DMS153 treated with DMSO at 0.1 percent for 48 hours (cell line): ENCODE data around the gene C20orf144.

Experiments
- DNase-seq: peaks from one replicate; lab custom pipeline; 2025; ENCODE audit not compliant: unreplicated experiment; lab: John Stamatoyannopoulos, UW

The C20orf144 gene

DNA sequence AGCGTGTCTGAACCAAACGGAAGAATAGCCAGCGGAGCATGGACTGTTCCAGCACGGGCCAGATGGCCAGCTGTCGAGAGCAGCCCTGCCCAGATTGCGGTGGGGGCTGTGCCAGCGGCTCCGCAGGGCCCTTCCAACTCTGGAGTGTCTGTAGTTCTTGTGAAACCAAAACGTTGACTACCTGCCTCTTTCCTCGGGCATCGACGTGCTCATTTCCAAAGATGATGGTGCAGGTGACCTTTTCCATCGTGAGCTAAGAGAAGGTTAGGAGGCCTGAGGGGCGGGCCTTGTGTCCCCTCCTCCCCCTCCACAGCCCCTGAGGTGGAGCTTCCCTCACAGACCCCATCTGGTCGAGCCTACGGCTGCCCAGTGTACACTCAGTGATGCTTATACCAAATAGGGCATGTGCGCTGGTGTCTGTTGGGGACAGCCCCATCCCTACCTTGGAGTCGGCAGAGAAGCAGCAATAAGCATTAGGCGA, 12.9 kb upstream of the C20orf144 start:
- peak; percentile 34 for DNase-seq

DNA sequence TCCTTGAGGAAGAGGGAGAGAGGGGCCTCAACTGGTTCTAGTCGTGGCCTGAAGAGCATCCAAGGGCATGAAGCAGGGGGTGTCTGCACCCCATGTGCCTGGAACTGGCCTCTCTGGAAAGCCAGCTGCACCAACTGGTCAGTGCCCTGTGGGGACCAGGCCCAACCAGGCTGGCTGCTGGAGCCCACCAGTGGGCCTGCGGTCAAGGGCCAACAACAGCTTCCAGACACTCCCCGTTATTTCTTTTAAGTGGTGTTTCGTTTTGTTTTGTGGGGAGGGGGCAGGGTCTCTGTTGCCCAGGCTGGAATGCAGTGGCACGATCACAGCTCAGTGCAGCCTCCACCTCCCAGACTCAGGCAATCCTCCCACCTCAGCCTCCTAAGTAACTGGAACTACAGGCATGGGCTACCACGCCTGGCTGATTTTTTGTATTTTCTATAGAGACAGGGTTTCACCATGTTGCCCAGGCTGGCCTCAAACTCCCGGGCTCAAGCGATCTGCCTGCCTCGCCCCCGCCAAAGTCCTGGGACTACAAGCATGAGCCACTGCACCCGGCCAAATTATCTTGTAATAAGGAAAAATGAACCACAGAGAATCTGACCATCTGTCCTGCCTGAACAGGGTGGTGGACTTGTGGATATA, 11.9 kb upstream of the C20orf144 start:
- DNase-seq = no peak

DNA sequence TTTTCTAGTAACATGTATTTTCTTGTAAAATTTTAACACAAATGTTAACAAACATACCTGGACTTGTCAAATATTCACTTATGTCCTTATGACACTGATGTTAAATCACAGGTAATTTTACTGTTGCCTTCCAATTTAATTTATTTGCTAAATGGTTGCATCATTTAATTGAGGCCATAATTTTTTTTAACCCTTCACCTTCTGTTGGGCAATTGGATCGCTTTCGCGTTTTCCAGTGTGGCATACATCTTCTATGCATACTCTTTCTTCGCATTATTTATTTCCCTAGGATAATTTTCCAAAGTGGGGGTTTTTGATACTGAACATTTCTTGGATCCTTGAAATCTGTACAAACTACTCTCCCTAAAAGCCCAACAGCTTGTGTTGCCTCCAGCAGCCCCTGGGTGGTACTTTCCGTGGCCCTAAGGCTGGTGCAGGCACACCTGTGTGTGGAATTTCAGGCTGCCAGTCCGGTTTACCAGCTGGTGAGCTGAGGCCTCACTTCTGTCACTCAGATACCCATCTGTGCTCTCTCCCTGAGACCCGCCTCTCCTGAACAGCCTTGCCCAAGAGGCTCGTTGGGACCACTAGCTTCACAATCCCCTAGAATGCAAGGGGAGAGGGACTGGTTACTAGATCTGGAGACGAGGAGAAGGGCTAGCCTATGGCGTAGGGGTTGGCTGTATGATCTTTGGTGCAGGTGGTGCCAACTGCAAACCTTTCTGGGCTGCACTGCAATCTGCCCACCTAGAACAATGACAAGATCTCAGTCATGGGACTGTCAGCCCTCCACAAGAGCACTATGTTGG, 11.2 kb upstream of the C20orf144 start:
- DNase-seq = peak; percentile 47

DNA sequence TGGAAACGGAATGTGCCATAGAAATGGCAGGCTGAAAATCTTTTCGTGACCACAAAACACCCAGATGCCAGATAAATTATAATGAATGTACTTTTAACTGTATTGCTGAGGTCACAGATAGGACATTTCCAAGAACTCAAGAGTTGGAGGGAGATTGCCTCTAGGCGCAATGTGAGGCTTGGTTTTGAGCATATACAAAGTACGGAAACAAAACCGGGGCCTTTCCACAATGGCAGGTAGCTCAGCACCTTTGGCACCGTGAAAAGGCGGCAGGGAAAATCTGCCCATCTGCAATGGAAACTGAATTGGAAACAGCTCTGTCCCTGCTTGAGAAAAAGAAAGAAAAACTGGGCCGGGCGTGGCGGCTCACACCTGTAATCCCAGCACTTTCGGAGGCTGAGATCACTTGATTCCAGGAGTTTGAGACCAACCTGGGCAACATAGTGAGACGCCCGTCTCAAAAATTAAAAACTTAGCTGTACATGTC, 10.5 kb upstream of the C20orf144 start:
- DNase-seq = peak; percentile 26

DNA sequence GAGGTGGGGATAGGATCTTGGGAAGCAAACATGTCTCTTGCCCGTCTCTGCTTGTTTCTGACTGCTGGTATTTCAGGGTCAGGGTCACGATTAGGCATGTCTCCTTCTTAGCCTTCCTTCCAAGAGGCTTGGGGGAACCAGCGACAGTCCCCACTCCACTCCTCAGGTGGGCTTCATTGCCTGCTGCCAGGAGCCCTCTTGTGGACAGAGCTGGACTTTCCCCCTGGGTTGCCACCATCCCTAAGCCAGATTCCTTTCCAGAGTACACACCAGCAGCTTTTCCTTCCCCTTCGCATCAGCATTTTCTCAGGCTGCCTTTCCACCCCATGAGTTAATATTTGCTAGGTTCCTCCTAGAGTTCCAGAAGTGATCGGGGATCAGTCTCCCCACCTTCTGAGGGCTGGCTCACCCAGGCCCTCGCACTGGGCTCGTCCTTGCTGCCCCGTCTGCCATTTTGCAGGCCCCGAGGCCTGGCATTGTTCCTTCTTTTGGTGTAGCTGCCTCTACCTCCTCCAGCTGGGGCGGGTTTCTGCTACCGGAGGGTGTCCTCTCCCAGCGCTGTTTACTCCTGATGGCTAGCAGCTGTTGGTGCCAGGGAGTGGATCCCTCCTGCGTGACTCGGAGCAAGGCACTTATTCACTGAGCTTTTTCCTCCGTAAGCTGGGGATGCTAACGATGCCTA, 8.8 kb upstream of the C20orf144 start:
- peak; percentile 61 for DNase-seq

DNA sequence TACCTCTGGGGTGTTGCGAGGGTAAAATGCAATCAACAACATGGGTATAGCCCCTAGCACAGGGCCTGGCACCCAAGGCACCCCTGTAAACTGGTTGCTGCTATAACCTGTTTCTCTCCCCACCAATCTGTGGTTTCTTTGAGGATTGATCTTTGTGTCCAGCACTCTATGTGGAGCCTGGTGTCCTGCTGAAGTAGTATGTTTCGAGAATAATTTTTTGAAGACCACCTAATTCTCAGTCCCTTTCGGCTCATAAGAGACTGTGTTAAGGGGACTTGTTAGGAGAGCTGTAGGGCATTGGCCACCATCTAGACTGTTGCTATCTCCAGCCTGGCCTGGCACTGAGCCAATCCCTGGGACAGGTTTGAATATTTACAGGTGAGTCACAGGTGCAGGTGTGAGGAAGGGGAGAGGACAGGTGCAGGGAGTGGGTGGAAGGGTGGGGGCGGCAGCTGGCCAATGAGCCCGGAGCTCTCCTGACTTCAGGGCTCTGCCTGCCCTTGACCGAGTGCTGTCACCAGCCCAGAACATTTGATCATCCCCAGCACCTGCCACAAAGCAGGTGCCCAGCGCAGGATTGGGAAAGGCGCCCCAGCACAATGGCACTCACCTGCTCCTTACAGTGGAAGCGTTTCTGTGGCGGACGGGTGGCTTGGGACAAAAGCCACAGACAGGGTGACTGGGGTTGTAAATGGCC, 8.1 kb upstream of the C20orf144 start:
- DNase-seq = peak; percentile 95

DNA sequence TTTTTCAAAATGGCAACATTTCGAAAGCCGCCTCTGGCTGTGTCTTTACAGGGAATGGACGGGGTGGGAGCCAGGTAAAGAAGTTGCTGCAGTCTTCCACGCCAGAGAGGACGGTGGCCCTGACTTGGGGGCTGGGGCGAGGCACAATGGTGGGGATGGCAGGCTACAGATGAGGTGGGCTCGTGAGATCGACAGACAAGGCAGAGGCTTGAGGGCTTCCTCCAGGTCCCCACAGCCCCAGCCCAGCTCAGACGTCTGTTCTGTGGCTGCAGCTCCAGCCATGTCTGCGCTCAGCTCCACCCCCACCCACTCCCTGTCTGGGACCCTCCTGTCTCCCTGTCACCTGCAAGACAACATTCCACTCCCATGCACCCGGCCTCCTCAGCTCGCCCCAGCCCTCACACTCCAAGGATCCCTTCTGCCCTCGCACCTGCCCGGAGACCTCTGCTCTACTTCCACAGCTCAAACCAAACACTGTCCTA, 7.4 kb upstream of the C20orf144 start:
- peak; percentile 32 for DNase-seq

DNA sequence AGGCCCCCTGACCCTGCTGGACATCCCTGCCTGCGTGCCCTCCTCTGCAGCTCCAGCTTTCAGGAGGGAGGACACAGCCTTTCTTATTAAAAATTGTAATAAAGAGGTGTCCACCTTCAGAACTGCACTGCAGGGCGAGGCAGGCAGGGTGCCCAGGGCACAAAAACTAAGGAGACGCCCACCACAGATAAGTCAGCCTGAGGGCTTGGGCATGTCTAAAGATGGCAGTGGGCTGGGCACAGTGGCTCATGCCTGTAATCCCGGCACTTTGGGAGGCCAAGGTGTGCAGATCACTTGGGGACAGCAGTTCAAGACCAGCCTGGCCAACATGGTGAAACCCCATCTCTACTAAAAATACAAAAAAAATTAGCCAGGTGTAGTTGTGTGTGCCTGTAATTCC, 7.0 kb upstream of the C20orf144 start:
- DNase-seq = no peak

DNA sequence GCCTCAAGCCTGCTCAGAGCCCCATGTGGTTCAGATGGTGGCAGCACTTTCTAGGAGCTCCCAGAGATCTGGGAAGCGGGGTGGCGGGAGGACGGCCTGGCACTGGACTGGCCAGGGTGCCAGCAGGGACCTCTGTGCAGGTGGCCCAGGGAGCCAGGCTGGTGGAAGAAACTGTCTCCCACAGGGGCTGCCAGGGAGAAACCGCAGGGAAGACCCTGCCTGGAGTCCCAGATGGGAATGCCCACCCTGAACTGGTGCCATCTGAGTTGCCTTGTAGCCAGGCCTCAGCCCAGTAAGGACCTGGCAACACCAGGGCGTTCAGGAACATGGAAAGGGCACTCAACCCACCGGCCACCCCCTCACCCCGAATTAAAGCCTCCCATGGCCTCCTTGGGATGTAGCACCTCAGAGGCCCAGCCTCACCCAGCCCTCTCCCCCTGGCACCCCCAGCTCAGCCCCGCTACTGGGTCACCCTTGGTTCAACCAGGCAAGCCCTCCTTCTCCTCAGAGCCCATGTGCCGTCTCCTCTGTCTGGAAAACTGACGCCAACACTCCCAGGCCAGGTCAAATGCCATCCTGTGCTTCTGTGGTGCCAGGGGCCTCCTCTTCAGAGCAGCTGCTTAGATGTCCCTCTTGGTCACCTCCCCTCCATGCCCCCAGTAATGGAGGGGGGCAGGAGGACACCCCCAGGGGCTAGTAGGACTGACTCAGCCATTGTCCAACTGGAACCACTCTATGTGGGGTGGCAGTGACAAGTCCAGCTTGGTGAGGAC, 5.9 kb upstream of the C20orf144 start:
- DNase-seq = no peak

DNA sequence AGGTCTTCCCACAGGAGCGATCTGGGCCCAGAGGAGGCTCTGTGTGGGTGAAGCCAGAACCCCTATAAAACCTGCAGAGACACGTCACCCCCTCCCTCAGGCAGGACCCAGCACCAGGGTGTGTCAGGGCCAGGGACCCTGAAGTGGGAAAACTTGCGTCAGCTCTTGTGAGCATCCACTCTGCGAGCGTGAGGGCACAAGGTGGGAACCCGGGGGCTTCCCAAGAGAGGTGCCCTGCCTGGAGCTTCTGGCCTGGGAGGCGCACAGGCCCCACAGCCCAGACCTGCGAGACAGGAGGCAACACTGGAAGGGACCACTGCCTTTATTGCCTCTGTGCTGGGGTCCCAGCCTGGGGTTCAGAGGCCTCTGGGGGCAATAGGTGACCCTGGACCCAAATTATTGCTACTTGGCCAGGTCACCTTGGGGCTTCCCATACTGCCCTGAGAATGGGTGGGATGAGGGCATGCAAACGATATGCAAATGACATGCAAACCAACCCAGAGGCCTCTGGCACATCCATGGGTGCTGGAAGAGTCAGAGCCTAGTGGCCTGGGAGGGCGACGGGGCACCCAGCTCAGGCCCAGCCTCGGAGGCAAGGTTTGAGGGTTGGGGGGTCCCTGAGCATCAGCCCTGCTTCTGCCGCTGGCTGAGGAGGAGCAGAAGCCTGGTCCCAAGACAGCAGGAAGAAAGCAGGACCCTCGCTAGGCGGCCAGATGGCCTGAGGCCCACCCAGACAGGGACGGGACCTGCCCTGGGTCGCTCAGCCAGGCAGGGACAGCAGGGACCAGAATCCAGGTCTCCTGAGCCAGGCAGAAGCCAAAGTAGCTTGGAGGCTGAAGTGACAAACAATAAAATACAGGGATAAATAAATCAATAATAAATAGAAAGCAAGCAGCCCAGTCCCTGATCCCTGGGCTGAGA, 5.1 kb upstream of the C20orf144 start:
- no peak for DNase-seq

DNA sequence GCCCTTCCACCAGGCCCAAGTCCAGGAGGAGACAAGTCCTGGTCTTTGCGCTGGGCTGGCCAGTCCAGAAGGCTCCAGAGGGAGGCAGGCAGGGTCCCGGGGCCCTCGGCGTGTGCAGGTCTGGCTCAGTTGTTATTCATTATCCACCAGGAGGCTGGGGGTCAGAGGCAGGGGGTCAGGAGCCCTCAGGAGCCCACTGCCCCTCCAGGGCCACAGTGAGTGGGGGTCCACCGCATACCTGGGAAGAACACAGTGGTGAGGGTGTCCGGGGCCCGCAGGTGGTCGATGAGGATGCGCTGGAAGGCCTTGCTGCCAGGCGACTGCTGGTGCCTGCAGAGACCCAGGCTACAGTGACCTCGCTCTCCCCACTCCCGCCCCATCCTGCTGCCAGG, 4.4 kb upstream of the C20orf144 start:
- DNase-seq = no peak

DNA sequence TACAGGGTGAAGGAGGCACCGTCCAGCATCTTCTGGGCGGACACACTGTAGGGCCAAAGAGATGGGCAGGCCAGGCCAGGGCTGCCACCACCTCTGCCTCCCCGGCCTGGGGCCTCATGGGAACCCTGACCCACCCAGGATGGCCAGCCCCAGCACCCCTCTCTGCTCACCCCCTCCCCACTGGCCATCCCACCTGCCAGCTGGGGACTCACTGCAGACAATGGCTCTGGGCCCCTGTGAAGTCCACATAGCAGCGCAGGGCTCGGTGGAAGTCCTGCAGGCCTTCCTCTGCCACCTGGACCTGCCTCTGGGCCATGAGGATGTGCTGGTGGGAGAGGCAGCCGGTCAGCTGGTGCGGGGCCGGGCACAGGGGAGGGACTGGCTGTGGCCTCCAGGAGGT, 3.6 kb upstream of the C20orf144 start:
- DNase-seq = no peak

DNA sequence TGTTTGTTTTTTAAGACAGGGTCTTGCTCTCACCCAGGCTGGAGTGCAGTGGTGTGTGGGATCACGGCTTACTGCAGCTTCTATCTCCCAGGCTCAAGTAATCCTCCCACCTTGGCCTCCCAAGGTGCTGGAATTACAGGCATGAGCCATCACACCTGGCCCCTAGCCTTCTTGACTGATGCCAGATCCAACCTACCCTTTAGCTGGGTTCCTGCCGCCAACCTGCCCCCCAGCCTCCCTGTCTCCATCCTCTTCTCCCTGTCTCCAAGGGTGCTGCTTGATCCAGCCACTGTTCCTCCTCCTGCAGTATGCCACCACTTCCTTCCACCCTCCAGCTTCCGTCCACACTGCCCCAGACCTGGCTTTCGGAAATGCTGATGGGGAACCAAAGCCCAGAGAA, 3.2 kb upstream of the C20orf144 start:
- no peak for DNase-seq

DNA sequence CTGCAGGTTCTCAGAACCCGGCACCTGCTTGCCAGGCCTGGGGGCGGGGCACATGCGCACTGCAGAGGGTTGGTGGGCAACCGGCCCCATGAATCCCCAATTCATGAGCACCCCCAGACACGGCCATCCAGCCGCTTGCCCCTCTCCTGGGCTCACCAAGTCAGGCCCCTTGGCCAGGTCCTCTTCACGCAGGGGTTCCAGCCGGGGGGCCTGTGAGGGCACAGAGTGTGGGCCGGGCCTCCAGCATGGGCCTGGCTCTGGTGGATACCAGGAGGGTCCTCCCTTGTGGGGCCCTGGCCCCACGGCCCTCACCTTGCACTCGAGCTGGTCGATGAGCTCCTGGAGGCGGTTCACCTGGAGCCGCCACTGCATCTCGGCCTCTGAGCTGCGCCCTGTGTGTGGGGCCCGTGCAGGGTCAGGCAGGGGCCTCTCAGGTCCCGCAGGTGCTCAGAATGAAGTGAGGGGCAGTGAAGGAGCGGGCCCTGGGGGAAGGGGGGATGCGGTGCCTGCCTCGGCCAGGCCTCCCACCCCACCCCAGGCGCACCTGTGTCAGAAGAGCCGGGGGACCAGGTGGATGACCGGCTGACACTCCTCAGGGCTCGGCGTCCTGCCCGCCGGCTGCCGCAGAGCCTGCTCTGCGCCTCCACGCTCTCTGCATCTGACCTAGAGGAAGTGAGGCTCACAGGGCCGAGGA, 2.6 kb upstream of the C20orf144 start:
- DNase-seq = no peak

DNA sequence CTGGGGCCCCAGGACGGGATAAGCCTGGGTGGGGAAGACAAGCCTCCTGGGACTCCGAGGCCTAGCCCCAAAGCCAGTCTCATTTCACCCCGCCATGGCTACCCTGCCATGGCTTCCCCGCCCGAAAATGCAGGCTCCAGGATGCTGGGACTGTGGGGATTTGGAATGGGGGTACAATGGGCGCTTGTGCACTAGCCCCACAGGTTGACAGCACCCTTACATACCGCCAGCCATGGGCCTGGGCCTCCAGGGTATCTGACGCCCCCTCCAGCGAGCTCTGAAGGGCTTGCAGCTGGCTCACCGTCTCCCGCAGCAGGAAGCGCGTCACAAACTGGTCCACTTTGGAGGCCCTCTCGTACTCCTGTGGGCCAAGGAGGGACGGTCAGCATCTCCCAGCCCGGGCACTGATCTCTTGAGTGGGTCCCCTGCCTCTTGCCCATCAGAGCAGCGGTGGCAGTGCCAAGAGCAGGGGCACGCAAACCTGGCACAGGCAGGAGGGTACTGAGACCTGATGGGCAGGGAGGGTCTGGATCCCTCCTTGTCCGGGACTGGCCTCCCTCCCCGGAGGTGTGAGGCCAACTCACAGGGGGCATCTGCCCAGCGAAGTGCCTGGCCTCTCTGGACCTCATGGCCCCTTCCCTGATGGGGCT, 2.0 kb upstream of the C20orf144 start:
- DNase-seq = no peak

DNA sequence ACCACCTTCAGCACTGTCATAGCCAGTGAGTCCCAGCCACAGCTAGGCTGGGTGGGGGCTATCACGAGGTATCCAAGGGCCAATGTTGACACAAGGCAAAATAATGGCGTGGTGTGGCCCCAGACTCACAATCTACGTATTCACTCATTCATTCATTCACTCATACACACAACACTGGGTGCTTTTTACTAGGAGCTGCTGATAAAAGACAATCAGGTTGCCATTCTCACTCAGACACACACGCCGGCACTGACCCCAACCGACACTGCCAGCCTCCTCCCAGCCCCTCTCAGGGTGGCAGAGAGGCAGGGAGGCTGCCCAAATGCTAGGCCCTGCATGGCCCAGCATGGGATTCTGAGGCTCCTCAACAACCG, 1.5 kb upstream of the C20orf144 start:
- no peak for DNase-seq

DNA sequence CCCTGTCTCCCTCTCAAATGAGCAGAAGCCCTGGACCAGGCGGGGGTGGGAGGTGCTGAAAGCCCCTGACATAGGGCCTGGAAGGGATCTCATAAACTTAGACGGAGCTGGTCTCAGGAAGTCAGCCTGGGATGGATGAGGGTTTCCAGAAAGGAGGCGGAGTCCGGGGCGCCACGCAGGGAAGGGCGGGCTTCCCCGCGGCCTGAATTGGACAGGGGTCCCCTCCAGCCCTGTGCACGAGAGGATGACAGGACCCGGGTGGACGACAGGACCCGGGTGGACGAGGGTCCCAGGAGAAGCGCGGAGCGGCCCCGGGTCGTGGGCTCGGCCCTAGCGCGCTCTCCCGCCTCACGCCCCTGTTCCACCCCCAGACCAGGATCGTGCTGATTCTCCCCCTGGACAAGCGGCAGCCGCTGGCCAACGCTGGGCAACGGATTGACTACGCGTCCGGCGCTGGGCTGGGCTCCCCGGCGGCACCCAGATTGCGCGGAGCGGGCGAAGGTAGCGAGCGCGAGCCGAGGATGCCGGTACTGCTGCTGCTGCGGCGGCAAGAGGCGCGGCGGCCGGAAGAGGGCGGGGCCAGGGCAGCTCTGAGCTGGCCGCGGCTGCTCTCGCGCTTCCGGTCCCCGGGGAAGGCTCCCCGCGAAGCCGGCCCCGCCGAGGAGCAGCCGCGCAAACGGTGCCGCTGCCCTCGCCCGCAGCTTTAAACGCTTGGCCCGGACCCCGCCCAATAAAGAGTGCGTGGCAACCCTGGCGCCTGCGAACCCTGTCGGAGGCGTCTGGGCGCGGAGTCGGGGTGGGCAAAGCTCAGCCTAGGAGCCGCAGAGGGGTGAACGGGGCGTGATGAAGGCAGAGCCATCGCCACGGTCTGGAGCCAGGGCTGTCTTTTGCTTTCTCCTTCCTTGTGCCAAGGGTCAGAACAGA, 1.3 kb downstream of the C20orf144 start:
- DNase-seq = peak; percentile 65
